GM18499 (cell line): ENCODE results near the gene TDRD9.
"Not testable (repeated sequence)": the region's sequence is repeated elsewhere in the genome, so short reads cannot be mapped to it uniquely, and the experiment has no call there.

Experiments
- ATAC-seq: cut with Tn5 transposase; IDR thresholded peaks from one replicate; pipeline ENCODE4 v1.9.1; 2021; ENCODE audit warnings: moderate number of reproducible peaks; ENCODE audit not compliant: insufficient read depth, unreplicated experiment

The TDRD9 gene

GRCh38 chr14:103920981-103921854, 7.0 kb upstream of the TDRD9 start:
- peak; percentile 88 for ATAC-seq

DNA sequence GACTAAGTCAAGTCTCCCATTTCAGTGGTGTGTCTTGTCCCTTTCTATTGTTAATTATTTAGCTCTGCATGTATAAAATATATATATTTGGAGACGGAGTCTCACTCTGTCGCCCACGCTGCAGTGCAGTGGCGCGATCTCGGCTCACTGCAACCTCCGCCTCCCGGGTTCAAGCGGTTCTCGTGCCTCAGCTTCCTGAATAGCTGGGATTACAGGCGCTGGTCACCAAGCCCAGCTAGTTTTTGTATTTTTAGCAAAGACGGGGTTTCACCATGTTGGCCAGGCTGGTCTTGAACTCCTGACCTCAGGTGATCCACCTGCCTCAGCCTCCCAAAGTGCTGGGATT, 6.4 kb upstream of the TDRD9 start:
- not testable (repeated sequence) for ATAC-seq

DNA sequence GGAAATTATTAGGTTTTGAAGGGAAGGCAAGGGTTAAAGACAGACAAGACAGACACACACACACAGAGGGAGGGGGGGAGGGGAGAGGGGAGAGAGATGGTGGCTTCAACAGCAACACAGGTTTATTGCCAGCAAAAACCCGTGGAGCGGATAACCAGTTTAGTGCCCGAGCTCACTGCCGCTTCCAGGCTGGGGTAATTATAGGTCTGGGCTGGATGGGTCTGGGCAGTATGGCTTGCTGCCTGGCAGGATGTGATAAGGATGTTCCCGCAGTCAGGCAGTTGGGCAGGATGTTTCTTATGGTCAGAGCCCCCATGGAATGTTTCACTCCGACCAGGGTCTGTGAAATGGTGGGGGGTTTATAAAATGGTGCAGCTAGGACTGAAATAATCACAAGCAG, 4.4 kb upstream of the TDRD9 start:
- ATAC-seq = no peak

DNA sequence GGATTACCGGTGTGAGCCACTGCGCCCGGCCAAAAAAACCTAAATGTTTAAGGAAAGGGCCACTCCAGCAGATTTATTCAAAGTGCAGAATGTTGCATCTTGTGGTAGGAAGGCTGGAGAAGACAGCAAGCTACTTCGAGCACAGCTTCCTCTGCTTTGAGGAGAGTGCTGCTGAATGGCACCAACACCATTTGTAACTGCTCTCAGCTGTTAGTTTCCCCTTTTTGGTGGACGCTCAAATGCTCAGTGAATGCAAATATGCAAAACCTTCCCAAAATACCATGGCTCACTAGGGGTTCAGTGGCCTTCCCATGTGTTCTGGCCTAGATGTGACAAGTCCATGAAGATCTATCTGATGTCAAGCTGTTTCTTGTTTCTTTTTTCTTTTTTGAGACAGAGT, 2.9 kb upstream of the TDRD9 start:
- ATAC-seq = no peak

GRCh38 chr14:103927566-103927965, 690 bp upstream of the TDRD9 start:
- ATAC-seq = no peak

DNA sequence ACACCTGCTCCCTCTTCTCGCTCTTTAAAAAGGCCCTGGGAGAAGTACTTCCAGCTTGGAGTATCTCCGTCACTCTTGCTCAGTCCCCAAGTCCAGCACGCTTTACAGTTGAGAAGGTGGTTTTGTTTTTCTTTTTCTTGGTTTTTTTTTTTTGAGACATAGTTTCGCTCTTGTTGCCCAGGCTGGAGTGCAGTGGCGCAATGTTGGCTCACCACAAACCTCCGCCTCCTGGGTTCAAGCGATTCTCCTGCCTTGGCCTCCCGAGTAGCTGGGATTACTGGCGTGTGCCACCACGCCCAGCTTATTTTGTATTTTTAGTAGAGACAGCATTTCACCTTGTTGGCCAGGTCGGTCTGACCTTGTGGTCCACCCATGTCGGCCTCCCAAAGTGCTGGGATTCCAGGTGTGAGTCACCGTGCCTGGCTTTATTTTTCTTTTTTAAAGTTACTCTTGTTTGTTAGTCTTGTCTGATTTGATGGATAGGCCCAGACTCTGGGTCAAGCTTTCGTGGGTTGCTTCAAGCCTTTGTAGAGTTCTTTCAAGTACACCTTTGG, 1.9 kb downstream of the TDRD9 start:
- no peak for ATAC-seq

GRCh38 chr14:103931422-103931821, 3.2 kb downstream of the TDRD9 start:
- ATAC-seq = no peak

DNA sequence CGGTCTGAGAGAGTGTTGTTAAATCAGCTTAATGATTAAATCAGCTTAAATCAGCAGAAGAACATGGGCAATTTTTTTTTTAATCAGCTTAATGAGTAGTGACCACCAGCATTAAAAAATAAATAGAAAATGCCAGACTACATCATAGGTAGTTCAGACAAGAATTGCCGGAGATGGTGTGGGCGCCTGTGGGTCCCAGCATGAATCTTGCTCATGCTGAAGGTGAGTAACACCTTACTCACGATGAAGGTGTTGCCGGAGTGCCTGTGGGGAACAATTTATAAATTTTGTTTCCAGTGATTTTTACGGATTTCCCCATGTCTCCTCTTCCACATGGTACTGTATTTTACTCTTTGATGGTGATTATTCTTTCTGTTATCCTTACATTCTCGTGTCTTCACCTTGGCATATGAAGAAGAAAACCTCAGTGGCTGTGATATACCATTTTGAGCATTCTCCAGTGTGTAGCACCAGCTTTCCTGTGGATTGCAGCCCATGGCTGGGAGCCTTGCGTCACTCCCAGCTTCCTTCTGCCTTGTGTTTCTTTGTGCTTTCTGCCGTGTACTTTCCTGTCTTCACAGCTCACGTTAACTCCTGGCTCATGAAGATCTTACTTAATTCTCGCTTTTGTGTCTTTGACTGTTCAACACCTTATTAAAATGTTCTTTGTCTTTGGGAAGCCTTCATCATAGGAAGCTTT, 4.7 kb downstream of the TDRD9 start:
- ATAC-seq = no peak

DNA sequence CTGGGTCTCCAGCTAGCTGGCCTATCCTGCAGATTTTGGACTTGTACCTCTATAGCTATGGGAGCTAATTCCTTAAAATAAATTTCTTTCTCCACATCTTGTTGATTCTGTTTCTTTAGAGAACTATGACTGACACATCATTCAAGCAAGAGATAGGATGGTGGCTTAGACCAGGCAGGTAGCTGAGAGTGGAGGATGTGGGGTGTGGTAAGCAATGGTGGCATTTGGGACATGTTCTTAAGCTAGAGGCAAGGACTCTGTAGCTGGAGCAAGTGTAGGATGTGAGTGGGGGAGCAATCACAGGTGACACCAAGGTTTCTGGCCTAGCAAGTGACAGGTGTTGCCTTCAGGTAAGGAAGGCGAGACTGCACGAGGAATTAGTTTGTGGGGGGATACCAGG, 6.8 kb downstream of the TDRD9 start:
- ATAC-seq = no peak

GRCh38 chr14:103941462-103941861, 13.2 kb downstream of the TDRD9 start:
- ATAC-seq = no peak

DNA sequence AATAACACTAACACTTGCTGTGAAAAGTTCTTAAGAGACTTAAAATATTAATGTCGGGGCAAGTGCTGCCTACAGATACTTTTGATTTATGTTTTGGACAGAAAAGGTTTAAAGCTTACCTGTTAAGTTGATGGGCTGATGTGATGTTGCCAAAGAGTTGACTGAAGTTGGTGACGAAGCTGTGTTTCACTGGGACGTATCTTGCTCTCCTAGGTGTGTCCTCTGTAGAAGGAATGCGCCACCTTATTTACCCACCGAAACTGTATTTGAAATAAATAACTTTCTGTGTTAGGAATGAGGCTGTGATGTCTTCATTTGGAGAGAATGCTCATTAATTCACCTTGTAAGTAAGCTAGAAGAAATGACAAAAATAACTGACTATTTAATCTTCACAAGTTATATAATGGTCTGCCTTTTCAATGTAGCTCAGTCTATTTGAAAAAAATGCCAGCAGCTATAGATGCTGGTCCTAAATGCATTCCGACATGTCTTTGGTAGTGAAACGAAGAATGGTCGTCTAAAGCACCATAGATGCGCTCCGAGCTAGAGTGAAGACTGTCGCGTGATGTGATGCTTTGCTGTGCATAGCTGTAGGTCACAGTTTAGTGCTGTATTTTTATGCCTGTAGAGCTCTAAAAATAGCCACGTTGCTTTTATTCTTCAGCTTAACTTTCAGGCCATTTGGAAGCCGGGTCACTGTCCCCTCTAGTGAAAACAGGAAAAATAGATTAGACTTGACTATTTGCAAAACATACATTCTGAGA, 13.9 kb downstream of the TDRD9 start, which contains the start of gene RD3L:
Gene RD3L (minus strand): TSS at position 557 of the 764 bp plus-strand sequence. CDS start 834 bp downstream, outside the sequence.
- ATAC-seq = no peak

- no peak for ATAC-seq
Measured at GRCh38 chr14:103943673-103944072, 15.4 kb downstream of the TDRD9 start.

- ATAC-seq = no peak
Measured at GRCh38 chr14:103946975-103947374, 18.7 kb downstream of the TDRD9 start.

DNA sequence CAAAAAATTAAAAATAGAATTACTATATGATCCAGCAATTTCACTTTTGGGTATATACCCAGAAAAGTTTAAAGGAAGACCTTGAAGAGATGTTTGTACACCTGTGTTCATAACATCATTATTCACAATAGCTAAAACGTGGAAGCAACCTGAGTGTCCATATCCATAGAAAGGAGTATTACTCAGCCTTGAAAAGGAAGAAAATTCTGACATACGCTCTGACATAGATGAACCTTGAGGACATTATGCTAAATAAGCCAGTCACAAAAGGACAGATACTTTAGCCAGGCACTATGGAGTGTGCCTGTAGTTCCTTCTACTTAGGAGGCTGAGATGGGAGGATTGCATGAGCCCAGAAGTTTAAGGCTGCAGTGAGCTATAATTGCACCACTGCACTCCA, 20.2 kb downstream of the TDRD9 start:
- ATAC-seq = no peak

DNA sequence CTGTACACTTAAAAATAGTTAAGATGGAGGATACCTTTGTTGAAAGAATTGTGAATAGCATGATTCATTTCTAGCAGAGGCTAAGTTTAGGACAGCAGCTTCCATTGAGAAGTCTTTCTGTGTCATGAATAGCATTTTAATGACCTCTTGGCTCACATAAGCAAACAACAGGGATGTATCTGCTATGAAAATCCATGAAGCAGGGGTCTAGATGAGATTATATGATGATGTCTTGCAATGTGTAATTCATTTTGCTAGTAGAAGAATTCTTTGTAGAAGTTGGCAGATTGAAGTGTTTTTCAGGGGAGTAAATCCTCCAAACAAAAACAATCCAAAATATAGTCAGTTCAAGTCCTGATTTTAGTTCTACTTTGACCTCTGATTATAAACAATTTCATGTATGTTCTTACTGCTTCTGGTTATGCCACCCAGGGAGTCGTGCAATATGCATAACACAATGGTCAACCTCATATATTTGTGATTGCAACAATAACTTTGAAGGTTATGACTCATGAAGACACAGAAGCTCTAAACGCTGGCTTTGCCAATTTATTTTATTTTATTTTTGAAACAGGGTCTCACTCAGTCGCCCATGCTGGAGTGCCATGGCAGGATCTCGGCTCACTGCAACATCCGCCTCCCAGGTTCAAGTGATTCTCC, 21.0 kb downstream of the TDRD9 start:
- no peak for ATAC-seq

DNA sequence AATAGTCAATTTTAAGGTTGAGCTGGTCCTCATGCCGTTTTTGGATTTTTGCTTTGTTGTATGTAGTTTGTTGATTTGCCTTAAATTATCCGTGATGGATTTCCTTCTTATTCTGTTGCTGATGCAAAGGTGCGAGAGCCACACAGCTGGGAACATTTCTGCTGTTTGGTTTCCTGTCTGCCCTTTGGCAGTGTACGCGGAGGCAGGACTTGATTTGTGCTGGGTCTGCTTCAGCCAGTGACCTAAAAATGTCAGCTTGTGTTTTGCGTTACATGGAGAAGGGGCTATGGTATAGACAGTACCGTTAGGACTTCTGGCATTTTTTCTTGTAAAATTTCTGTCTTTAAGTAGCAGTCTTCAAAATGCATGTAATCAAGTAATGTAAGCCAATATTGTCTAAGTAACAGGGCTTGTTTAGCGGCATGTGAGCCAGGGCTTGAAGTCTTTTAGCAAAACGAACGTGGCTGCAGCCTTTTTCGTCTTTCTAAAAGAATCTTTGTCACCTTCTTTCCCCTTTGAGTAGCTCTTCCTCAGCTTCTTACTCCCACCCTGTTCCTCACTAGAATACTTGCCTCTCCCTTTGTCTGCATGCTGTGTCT, 32.3 kb downstream of the TDRD9 start:
- no peak for ATAC-seq

- ATAC-seq = no peak
Measured at GRCh38 chr14:103961928-103962578, 33.8 kb downstream of the TDRD9 start.

DNA sequence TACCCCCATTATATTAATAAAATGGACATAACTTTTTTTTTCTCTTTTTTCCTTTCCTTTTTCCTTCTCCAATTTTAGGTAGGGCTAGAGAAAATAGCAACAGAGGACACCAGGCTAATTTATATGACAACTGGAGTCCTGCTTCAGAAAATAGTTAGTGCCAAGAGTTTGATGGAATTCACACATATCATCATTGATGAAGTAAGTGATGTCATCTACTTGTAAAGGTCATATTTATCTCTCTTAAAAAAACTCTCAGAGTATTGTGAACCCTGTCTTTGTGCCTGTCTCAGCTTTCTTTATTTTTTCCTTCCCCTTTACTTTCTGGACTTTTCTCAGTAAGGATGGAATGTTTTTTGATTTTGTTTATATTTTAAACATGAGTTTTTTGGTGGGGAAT, 38.4 kb downstream of the TDRD9 start:
- ATAC-seq = no peak

DNA sequence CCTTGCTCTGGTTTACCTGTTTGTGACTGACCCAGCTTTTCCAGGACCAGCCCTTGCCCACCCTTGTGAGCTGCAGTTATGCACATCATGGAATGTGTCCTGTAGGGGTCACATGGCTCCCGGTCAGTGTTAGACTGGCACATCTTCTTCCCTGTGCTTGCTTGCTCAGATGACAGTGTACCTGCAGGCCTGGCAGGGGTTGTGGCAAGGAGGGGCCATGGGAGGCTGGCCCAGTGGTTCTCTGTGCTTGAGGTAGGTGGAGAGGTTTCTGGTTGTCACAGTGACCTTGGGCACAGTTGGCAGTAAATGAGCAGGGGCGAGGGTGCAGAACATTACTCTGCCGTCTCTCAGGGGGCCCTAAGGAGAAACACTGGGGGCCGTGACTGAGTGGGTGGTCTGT, 41.7 kb downstream of the TDRD9 start:
- no peak for ATAC-seq
